Muscle layer of duodenum (tissue), 2 donors: ENCODE results near the gene ARL2BP.

Experiments
- H3K27ac ChIP-seq: one replicate; pipeline ENCODE4 v1.7.0; 2013; ENCODE audit warnings: mild to moderate bottlenecking, low read length
- H3K27me3 ChIP-seq: one replicate; pipeline ENCODE4 v1.7.0; 2013; ENCODE audit warnings: low read depth, mild to moderate bottlenecking, control low read depth, low read length
- H3K36me3 ChIP-seq, 2 donors: one replicate each; pipeline ENCODE4 v1.7.0; 2013; ENCODE audit warnings: low read length in 2 of 2, control low read depth in 1 of 2, mild to moderate bottlenecking in 1 of 2; ENCODE audit not compliant: insufficient read depth in 2 of 2, control insufficient read depth in 1 of 2
- H3K4me1 ChIP-seq, 2 donors: one replicate each; pipeline ENCODE4 v1.7.0; 2013; ENCODE audit warnings: low read length in 2 of 2, mild to moderate bottlenecking in 2 of 2, control low read depth in 1 of 2, moderate library complexity in 1 of 2; ENCODE audit not compliant: insufficient read depth in 2 of 2, control insufficient read depth in 1 of 2
- H3K4me3 ChIP-seq, 2 donors: one replicate each; pipeline ENCODE4 v1.7.0; 2013; ENCODE audit warnings: low read length in 2 of 2, low read depth in 1 of 2, mild to moderate bottlenecking in 1 of 2
- H3K9me3 ChIP-seq, 2 donors: one replicate each; pipeline ENCODE4 v1.7.0; 2013; ENCODE audit warnings: low read length in 2 of 2, control low read depth in 1 of 2, mild to moderate bottlenecking in 1 of 2; ENCODE audit not compliant: control insufficient read depth in 1 of 2
- donor health status: healthy.

Gene ARL2BP

DNA sequence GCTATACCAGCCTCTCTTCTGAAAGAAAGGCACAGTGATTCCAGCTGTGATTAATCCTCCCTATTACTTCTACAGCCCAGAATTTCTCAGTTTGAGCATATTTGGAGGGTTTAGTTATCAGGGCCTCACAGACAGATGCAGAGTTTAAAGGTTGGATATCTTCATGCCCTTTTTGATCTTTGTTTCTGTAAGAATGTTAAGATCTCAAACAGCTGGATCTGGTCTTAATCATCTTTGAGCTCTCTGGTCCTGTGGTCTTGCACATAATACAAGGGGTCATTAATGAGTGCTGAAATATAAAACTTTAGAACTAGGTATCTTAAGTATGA is 9.1 kb upstream of the ARL2BP start:
- Histone ChIP-seq H3K27ac (no peak overlapping the region), H3K4me3 (no peak overlapping the region), H3K36me3 (peaks cover 59 to 78% of the 10 kb centered on the region in 2 donors), H3K4me1 (no peaks in the 10 kb centered on the region), H3K27me3 (no peaks in the 10 kb centered on the region), H3K9me3 (no peaks in the 10 kb centered on the region)

GRCh38 chr16:57238682-57239081 is 6.4 kb upstream of the ARL2BP start:
- Histone ChIP-seq H3K4me3 (no peak overlapping the region), H3K27ac (no peak overlapping the region), H3K9me3 (no peaks in the 10 kb centered on the region), H3K36me3 (peaks cover 37 to 51% of the 10 kb centered on the region in 2 donors), H3K4me1 (no peaks in the 10 kb centered on the region), H3K27me3 (no peaks in the 10 kb centered on the region)

DNA sequence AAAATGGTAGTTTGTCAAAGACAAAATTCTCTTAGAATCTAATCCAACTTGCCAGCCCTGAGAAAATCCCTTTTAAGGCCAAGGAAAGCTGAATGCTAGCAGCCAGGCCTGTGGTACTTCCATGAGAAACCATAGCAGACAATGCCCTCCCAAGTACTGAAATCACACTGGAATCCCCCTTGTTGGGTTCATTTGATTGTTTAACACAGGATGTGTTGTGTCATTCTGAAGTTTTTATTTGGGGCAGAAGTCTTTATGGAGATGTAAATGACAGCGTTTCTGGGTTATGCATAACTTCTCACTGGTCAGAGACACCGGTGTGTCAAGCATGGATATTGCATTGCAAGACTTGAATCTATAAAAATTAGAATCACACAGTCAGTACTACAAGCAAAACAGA is 6.0 kb upstream of the ARL2BP start:
- H3K27ac ChIP-seq = no peak overlapping the region

GRCh38 chr16:57240851-57241250 is 4.2 kb upstream of the ARL2BP start:
- no peak overlapping the region for H3K27ac ChIP-seq
- H3K36me3 ChIP-seq = peaks cover 19 to 30% of the 10 kb centered on the region in 2 donors
- no peaks in the 10 kb centered on the region for H3K27me3 ChIP-seq
- H3K4me3 ChIP-seq = no peak overlapping the region
- no peaks in the 10 kb centered on the region for H3K9me3 ChIP-seq
- peaks cover 1 to 6% of the 10 kb centered on the region in 2 donors for H3K4me1 ChIP-seq

More for the DNA sequence above, 6.0 kb upstream of the ARL2BP start:
- no peaks in the 10 kb centered on the region for H3K9me3 ChIP-seq
- peaks cover 0 to under 1% of the 10 kb centered on the region in 2 donors for H3K4me1 ChIP-seq
- H3K36me3 ChIP-seq = peaks cover 33 to 47% of the 10 kb centered on the region in 2 donors
- H3K27me3 ChIP-seq = no peaks in the 10 kb centered on the region
- H3K4me3 ChIP-seq = no peak overlapping the region

GRCh38 chr16:57242650-57243049 is 2.4 kb upstream of the ARL2BP start:
- H3K27ac ChIP-seq = no peak overlapping the region
- H3K4me3 ChIP-seq = no peak overlapping the region
- peaks cover 5 to 11% of the 10 kb centered on the region in 2 donors for H3K4me1 ChIP-seq
- H3K36me3 ChIP-seq = peaks cover 16 to 25% of the 10 kb centered on the region in 2 donors
- H3K9me3 ChIP-seq = no peaks in the 10 kb centered on the region
- H3K27me3 ChIP-seq = no peaks in the 10 kb centered on the region

GRCh38 chr16:57244463-57244766 is 644 bp upstream of the ARL2BP start:
- Histone ChIP-seq H3K4me3 (peak overlapping the region; percentile 68 to 82), H3K27me3 (no peaks in the 10 kb centered on the region), H3K4me1 (peaks cover 5 to 11% of the 10 kb centered on the region in 2 donors), H3K9me3 (no peaks in the 10 kb centered on the region), H3K27ac (peak overlapping the region; percentile 85), H3K36me3 (peaks cover 15 to 25% of the 10 kb centered on the region in 2 donors)

- H3K4me3 ChIP-seq = peak overlapping the region; percentile 77 to 82
- peak overlapping the region; percentile 52 for H3K27ac ChIP-seq
- no peaks in the 10 kb centered on the region for H3K27me3 ChIP-seq
- no peaks in the 10 kb centered on the region for H3K9me3 ChIP-seq
- H3K36me3 ChIP-seq = peaks cover 18 to 29% of the 10 kb centered on the region in 2 donors
- peaks cover 5 to 11% of the 10 kb centered on the region in 2 donors for H3K4me1 ChIP-seq
These were observed 534 bp downstream of the ARL2BP start for GRCh38 chr16:57245472-57246113.

DNA sequence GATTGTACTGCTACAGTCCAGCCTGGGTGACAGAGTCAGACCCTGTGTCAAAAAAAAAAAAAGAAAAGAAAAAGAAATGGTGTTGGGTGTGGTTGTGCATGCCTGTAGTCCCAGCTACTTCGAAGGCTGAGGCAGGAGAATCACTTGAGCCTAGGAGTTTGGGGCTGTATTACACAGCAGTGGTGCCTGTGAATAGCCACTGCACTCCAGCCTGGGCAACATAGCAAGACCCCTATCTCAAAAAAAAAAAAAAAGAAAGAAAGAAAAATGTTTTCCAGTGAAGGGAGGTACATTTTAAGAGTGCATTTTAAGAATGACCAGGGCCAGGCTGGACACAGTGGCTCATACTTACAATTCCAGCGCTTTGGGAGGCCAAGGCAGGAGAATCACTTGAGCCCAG is 6.3 kb downstream of the ARL2BP start:
- Histone ChIP-seq H3K9me3 (no peaks in the 10 kb centered on the region), H3K36me3 (peaks cover 31 to 69% of the 10 kb centered on the region in 2 donors), H3K4me1 (no peaks in the 10 kb centered on the region), H3K27ac (no peak overlapping the region), H3K4me3 (no peak overlapping the region), H3K27me3 (no peaks in the 10 kb centered on the region)

DNA sequence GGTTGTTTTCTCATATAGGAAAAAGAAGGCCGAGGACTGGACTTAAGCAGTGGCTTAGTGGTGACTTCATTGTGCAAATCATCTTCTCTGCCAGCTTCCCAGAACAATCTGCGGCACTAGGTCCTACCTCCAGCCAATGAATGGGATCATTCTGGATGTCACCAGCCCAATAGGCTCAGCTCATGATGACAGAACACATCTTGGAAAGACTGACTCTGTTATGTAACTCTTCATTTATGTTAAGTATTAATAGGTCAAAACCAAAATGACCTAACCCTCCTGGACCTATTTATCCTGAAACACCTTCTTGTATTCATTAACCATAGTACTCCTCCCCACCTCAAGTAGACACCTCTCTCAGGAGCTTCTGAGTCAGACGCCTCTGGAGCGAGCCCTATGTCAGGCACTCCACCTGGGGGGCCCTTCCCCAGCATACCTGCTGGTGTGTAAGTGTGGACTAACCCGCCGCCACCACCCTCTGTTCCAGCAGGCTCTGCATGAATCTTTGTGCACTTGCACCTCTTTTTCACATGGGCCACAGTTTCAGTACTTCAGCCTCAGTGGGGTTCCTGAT is 7.2 kb downstream of the ARL2BP start:
- no peak overlapping the region for H3K4me3 ChIP-seq
- H3K9me3 ChIP-seq = no peaks in the 10 kb centered on the region
- peaks cover 31 to 68% of the 10 kb centered on the region in 2 donors for H3K36me3 ChIP-seq
- no peaks in the 10 kb centered on the region for H3K27me3 ChIP-seq
- no peak overlapping the region for H3K27ac ChIP-seq
- no peaks in the 10 kb centered on the region for H3K4me1 ChIP-seq

DNA sequence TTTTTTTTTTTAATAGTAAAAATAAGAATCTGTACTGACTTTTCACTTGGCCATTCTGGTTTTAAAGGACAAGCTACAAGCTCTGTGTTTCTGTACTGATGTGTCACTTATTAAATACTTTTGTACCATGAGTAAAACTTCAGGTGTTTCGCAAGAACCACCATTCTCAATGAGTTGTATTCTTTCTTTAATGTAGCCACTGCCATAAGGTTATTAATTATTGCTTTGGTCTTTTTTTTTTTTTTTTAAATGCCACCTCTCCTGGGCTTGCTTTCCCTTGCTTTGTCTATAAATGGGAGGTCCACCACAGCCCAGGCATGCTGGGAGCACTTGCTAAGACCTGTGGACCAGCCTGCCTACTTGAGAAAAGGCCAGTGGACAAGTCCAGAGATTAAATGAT is 8.4 kb downstream of the ARL2BP start:
- H3K27me3 ChIP-seq = no peaks in the 10 kb centered on the region
- no peak overlapping the region for H3K27ac ChIP-seq
- H3K4me1 ChIP-seq = no peaks in the 10 kb centered on the region
- H3K9me3 ChIP-seq = no peaks in the 10 kb centered on the region
- H3K4me3 ChIP-seq = no peak overlapping the region
- H3K36me3 ChIP-seq = peaks cover 30 to 67% of the 10 kb centered on the region in 2 donors

DNA sequence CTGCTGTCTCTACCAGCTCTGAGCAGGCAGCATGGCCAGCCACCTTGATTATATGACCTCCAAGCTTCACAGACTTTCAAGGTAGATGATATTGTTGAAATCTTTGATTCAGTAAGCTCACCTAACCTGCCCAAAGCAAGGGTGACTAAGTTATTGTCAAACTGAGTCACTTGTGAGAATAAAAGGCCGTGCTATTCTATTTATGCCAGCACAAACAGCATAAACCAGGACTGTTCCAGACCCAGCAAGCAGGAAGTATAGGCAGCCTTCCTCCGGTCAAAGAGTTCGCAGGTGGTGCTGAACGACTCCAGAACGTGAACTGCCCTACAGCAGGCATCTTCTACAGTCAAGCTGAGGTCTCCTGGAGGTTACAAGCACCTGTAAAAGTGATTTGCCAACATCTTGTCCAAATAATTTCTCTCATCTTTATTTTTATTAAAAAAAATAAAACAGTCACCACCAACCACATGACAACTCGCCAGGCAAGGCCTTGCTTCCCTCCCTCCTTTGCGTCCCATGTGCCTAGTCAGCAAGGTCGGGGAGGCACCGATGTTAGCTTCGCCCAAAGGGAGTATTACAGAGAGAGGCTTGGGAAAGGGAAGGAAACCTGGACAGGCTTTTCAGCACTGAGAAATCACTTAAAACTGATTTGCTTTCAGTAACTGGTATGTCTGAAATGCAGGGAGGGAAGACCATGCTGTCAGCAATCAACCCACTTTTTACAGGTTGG is 10.8 kb downstream of the ARL2BP start:
- Histone ChIP-seq H3K9me3 (no peaks in the 10 kb centered on the region), H3K4me1 (peaks cover 0 to 8% of the 10 kb centered on the region in 2 donors), H3K4me3 (no peak overlapping the region), H3K36me3 (peaks cover 13 to 44% of the 10 kb centered on the region in 2 donors), H3K27me3 (no peaks in the 10 kb centered on the region), H3K27ac (no peak overlapping the region)
